NCI-H146 treated with DMSO at 0.1 percent for 48 hours (cell line): Measurements from ENCODE around the gene KASH5.

Source experiments
- DNase-seq: peaks from one replicate; lab custom pipeline; 2025; ENCODE audit not compliant: unreplicated experiment; lab: John Stamatoyannopoulos, UW

KASH5 gene

DNA sequence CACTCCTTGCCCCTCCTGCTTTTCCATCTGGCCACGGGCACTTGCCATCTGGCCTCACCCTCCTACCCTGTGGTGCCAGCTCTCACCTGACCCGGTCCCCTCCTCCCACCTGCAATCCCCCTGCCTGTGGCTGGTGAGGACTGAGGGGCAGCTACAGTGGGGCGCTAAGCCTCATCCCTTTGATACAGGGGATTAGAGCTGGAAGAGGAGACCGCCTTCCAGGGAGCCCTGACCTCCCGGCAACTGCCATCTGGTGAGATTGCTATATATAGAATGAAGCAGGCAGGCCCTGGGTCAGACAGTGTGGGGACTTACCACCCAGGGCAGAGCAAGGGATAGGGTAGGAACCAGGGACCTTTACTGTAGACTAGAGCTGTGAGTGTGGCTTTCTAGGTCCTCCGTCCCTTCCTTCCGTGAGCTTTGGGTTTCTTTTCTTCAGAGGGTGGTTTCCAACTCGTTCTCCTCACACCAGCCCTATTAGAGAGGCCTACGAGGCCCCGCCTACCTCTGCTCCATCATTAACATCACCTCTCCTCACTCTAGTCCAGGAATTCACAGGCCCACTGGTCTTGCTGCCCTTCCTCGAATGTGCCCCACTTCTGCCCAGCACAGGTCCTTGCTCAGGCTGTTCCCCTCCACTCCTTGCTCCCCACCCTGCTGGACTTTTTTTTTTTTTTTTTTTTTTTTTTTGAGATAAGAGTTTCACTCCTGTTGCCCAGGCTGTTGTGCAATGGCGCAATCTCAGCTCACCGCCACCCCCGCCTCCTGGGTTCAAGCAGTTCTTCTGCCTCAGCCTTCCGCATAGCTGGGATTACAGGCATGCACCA, 7.7 kb downstream of the KASH5 start:
- DNase-seq, result no peak

- DNase-seq, result no peak
These were observed 8.9 kb downstream of the KASH5 start for GRCh38 chr19:49396738-49397505.

- DNase-seq, result no peak
These were observed 10.1 kb downstream of the KASH5 start for GRCh38 chr19:49398001-49398615.

- no peak for DNase-seq
These were observed 10.9 kb downstream of the KASH5 start for GRCh38 chr19:49398931-49399330.

DNA sequence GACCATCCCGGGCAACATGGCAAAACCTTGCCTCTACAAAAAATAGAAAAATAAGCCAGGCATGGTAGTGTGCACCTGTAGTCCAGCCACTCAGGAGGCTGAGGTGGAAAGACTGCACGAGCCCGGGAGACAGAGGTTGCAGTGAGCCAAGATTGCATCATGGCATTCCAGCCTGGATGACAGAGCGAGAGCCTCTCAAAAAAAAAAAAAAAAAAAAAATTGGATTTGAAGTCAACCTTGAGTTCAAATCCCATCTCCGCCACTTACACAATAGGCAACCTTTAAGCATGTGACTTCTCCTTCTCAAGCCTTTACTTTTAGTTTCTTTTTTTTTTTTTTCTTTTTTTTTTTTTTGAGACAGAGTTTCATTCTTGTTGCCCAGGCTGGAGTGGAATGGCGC, 12.0 kb downstream of the KASH5 start:
- no peak for DNase-seq

DNA sequence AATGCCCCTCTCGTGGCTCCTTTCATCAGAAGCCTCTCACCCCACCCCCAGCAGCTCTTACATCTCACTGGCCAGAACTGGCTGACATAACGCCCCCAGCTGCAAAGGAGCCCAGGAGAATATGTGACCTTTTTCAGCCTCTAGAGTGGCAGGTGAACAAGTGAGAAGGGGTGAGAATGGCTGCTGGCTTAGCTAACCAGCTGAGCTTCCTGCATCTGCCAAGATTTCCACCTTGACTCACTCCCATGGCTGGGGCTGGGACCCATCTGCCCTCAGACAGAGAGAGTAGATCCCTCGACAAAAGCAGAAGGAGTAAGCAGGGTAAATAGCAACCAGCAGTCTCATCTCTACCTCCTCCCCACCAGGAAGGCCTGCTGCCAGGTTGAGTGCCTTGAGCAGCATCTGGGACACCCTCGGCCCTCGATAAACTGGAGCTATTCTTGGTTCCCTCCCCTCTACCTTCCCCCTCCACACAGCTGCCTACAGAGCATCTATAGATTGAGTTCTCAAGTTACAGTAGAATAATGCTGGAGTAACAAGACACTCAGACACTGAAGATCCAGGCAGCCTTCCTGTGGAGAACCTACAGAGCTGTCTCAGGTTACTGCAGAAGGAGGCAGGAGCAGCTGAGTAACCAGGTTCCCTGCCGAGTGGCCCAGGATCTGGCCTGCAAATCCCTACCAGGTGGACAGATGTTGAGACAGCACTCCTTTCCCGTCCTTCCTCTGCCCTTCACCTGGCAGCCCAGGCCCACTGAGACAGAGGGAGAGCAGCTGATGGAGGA, 15.5 kb downstream of the KASH5 start:
- DNase-seq, result peak; percentile 98

DNA sequence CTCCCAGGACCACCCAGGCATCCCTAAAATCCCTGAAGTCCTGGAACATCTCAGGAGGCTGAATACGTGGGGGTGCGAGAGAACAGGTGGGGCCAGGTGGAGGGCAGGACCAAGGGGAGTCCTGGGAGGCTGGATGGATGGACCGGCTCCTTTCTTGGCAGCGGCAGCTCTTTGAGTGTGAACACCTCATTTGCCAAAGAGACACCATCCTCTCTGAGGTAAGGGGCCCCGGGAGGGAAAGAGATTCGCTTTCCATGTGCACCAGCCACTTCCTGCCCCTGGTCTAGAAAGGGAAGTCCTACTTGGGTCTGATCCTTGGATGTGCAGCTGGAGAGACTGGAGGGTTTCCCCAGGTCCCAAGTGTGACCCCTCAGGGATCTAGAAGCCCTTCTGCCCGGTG, 19.0 kb downstream of the KASH5 start:
- no peak for DNase-seq

DNA sequence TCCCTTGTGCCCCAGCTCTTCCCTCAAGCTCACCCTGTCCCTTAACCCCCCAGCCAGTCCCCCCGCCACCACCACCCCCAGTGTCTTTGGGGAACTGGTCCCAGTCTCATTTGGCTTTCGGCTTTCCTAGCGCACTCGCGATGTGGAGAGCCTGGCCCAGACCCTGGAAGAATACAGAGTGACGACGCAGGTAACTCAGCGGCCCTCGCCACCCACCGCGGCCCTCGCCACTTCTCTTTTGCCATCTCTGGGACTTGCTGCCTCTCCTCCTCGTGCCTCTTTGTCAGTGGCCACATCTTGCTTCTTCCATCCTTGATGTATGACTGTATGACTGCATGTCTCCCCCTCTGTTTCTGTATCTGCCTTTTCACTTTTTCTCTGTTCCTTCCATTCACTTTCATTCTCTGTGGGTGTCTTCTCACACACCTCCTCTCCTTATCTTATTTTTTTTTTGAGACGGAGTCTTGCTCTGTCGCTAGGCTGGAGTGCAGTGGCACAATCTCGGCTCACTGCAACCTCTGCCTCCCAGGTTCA, 19.5 kb downstream of the KASH5 start:
- no peak for DNase-seq

- DNase-seq, result no peak
These were observed 20.9 kb downstream of the KASH5 start for GRCh38 chr19:49408816-49409440.

DNA sequence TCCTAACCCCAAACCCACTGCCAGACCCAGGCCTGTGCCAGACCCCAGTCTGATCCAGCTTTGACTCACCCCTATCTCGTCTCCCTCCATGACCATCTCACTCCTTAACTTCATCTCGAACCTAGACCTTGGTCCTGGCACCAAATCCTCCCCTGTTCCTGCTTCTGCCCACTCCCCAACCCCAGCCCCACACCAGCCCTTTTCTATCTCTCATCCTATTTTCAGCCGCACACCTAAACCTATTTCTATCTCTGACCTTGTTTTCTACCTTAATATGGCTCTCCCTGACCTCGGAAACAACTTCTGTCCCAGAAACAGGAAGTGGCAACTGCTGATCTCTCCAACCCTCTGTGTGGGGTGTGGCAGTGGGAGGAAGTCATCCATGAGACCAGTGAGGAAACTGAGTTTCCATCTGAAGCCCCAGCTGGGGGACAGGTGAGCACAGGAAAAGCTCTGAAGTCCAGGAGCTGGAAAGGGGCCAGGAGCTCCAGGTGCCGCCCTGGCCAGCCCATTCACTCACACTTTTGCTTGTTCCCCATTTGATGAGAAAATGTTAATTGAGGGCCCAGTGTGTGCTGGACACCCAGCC, 21.5 kb downstream of the KASH5 start:
- peak; percentile 19 for DNase-seq

- DNase-seq, result no peak
These were observed 23.8 kb downstream of the KASH5 start for GRCh38 chr19:49411681-49412326.

GRCh38 chr19:49413348-49413747, 25.3 kb downstream of the KASH5 start:
- peak; percentile 84 for DNase-seq

DNA sequence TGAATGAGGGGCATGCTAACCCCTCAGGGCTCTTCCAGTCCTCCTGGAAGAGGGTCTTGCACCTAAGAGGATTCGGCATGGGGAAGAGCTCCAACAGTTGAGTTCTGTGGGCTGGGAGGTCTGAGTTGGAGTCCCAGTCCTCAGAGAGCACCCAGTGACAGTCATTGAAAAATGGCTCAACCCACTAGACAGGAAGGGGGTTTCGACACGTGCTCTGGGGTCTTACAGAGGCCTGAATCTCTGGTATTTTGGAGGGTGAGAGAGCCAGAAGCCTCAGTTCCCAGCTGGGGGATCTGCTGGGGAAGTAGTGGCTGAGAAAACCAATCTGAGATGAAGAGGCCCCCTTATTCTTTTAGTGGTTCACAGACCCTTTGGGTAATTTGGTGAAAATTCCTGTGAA, 26.2 kb downstream of the KASH5 start:
- DNase-seq, result no peak

- DNase-seq, result no peak
These were observed 27.2 kb downstream of the KASH5 start for GRCh38 chr19:49415102-49415809.

GRCh38 chr19:49415810-49416200, 27.8 kb downstream of the KASH5 start:
- DNase-seq, result no peak

- DNase-seq, result no peak
These were observed 29.0 kb downstream of the KASH5 start for GRCh38 chr19:49417088-49417487.

DNA sequence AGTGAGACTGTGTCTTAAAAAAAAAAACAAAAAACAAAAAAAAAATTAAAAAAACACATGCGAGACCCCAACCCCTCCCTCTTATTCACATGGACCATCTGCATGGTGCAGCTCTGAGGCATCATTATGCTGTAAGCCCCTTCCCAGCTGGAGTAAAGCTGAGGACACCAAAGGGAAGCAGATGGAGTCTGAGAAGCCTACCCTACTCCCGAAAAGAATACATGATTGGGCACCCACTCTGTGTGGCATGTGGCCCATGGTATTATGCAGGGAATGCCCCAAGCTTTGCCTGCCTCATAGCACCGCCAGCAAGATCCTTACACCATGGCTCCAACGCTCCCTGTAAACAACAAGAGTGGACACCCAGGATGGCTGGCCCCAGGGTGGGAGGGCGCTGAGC, 30.5 kb downstream of the KASH5 start:
- no peak for DNase-seq

- no peak for DNase-seq
These were observed 31.1 kb downstream of the KASH5 start for GRCh38 chr19:49419173-49419572.

DNA sequence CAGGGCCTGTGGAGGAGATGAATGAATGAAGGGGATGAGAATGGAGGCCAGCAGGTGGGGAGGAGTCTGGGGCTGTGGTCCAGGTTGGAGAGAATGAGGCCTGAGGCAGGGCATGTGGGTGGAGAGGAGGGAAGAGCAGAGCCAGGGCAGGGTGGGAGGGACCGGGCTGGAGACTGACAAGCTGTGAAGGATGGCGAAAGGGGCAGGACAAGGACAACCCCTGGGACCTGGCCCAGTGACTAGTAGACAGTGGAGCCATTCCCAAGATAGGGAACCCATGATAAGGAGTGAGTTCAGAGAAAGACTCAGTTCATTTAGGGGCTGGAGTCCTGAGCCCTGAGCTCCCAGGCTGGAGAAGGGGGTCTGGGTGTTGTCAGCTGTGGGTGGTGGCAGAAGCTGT, 32.2 kb downstream of the KASH5 start:
- no peak for DNase-seq
